ENCODE data around the gene LDLRAD4. TPM values are rescaled to one million over a fixed set of nuclear protein-coding genes. Genes with fewer than 3 reads are reported as not detected.

The LDLRAD4 gene
- total and polyA plus RNA-seq, 2 experiments from 2014 or later: 0.73 to 1.9 TPM

DNA sequence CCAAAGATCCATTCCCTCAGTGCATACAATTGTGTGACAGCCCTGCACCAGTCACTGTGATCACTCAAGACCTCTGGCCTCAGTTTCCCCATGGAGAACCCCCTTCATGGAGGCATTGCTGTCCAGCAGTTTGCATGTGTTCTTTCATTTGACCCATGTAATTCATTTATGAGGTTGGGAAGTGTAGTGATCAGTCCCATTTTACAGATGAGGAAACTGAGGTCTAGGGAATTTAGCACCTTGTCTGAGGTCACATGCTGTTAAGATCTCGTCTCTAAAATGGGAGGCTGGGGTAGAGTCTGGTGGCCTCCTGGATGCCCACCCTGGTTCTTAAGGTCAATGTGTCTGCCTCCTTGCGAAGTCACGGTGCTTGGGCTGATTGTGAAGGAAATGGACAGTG lies 19.1 kb downstream of the LDLRAD4 start:
- H3K79me2 ChIP-seq (replicated peaks; ENCODE audit: insufficient read depth): no peaks in the 10 kb centered on the region
- Mint-ChIP-seq H3K36me3 (ENCODE audit: low read depth) (no peaks in the 10 kb centered on the region), H3K27ac (no peak overlapping the region), H3K9me3 (no peaks in the 10 kb centered on the region), H3K27me3 (ENCODE audit: insufficient read depth, low read depth, poor library complexity) (peaks cover 13% of the 10 kb centered on the region), H3K4me3 (no peak overlapping the region), H3K4me1 (peaks cover 5% of the 10 kb centered on the region)
- TF ChIP-seq ZNF331 (CRISPR knock-in tag; IDR thresholded peaks at IDR 0.05; ENCODE audit: low read depth) (no peak), EZH2 (IDR thresholded peaks at IDR 0.05; ENCODE audit: low read depth, unreplicated experiment) (no peak), CREB1 (CRISPR knock-in tag; IDR thresholded peaks at IDR 0.05; ENCODE audit: low read depth) (no peak), EZH2phosphoT487 (IDR thresholded peaks at IDR 0.05; ENCODE audit: unreplicated experiment) (no peak), ETS1 (IDR thresholded peaks at IDR 0.05) (no peak), POLR2AphosphoS5 (IDR thresholded peaks at IDR 0.05; ENCODE audit: low read depth) (no peak), STAT1 (IDR thresholded peaks at IDR 0.05; ENCODE audit: unreplicated experiment) (no peak), REST (IDR thresholded peaks at IDR 0.05; ENCODE audit: unreplicated experiment) (no peak), ZNF114 (CRISPR knock-in tag; IDR thresholded peaks at IDR 0.05) (no peak), JUNB (IDR thresholded peaks at IDR 0.05; ENCODE audit: unreplicated experiment) (no peak), CTCF (conservative IDR thresholded peaks at IDR 0.05; ENCODE audit: low read depth in 2 of 2) (no peak), NANOG (IDR thresholded peaks at IDR 0.05; ENCODE audit: borderline replicate concordance) (no peak)
- H2AFZ ChIP-seq: no peak overlapping the region
- H3K27ac ChIP-seq (ENCODE audit: low read depth): no peak overlapping the region
- no peak overlapping the region for H3K4me3 ChIP-seq
- H3K36me3 ChIP-seq (ENCODE audit: insufficient read depth): no peaks in the 10 kb centered on the region
- ATAC-seq (no peak), DNase-seq (ENCODE audit: low spot score) (no peak)
- H3K4me2 ChIP-seq: no peak overlapping the region
- H3K4me1 ChIP-seq (ENCODE audit: insufficient read depth): no peaks in the 10 kb centered on the region
- no peaks in the 10 kb centered on the region for H3K27me3 ChIP-seq (ENCODE audit: insufficient read depth)
- no peaks in the 10 kb centered on the region for H3K9me2 ChIP-seq (ENCODE audit: insufficient read depth)
- H3F3A ChIP-seq (replicated peaks; ENCODE audit: low read depth): no peaks in the 10 kb centered on the region
- no peaks in the 10 kb centered on the region for H4K20me1 ChIP-seq (replicated peaks; ENCODE audit: insufficient read depth)

All from GM23338 (cell line).